Fibroblast of the aortic adventitia (primary cell): ENCODE measurements around the gene CRACR2A. TPM values are rescaled to one million over a fixed set of nuclear protein-coding genes. Genes with fewer than 3 reads are reported as not detected.

Source experiments
- DNase-seq: peaks from one replicate; pipeline ENCODE4 v3.0.0-alpha.2; 2010; ENCODE audit warnings: low read depth
- H3K4me3 ChIP-seq: 2 replicates; pipeline ENCODE4 v1.5.1; 2011; ENCODE audit warnings: low read depth, mild to moderate bottlenecking, control low read depth, low read length, moderate library complexity
- CTCF ChIP-seq: IDR thresholded peaks from 2 replicates; pipeline ENCODE4 v1.5.1; 2011; ENCODE audit warnings: mild to moderate bottlenecking, low read length, control low read depth, inconsistent platforms; ENCODE audit not compliant: insufficient read depth
- total RNA-seq: library from RNA; depleted of rRNA; stranded (reverse); fragments of >200 nt; gene quantifications from 2 replicates; pipeline ENCODE4 v1.2.3, GENCODE V29; 2012; ENCODE audit warnings: low replicate concordance

CRACR2A gene
- total RNA-seq, 1 donor, result 4.8 TPM

- no peak for TF ChIP-seq CTCF
- H3K4me3 ChIP-seq, result no peak overlapping the region
Measured at GRCh38 chr12:3645091-3645490, 107.8 kb downstream of the CRACR2A start.

GRCh38 chr12:3644104-3644503 lies 108.8 kb downstream of the CRACR2A start:
- no peak for TF ChIP-seq CTCF
- DNase-seq, result no peak
- no peak overlapping the region for H3K4me3 ChIP-seq

More at GRCh38 chr12:3645091-3645490, 107.8 kb downstream of the CRACR2A start:
- DNase-seq, result no peak

GRCh38 chr12:3641428-3642018 lies 111.4 kb downstream of the CRACR2A start:
- H3K4me3 ChIP-seq, result no peak overlapping the region
- peak; percentile 56 for DNase-seq
- TF ChIP-seq CTCF, result no peak

- no peak for DNase-seq
- H3K4me3 ChIP-seq, result no peak overlapping the region
- no peak for TF ChIP-seq CTCF
Measured at GRCh38 chr12:3636328-3636727, 116.6 kb downstream of the CRACR2A start.

GRCh38 chr12:3634348-3634747 lies 118.6 kb downstream of the CRACR2A start:
- no peak for DNase-seq
- no peak for TF ChIP-seq CTCF
- H3K4me3 ChIP-seq, result no peak overlapping the region

- no peak for TF ChIP-seq CTCF
- H3K4me3 ChIP-seq, result no peak overlapping the region
- no peak for DNase-seq
Measured at GRCh38 chr12:3633396-3633795, 119.5 kb downstream of the CRACR2A start.

- peak; percentile 20 for DNase-seq
Measured at GRCh38 chr12:3632754-3633153, 120.2 kb downstream of the CRACR2A start.

More at GRCh38 chr12:3632754-3633153, 120.2 kb downstream of the CRACR2A start:
- no peak overlapping the region for H3K4me3 ChIP-seq
- TF ChIP-seq CTCF, result no peak
